Kidney epithelial cell (primary cell): ENCODE measurements around the gene ITPRIPL2. TPM values are rescaled to one million over a fixed set of nuclear protein-coding genes. Genes with fewer than 3 reads are reported as not detected.
A peak's percentile ranks its signal among the peaks of the same experiment; 100 is the strongest.

Experiments used
- DNase-seq: peaks from one replicate; pipeline ENCODE4 v3.0.0-alpha.2; 2010; ENCODE audit warnings: low read depth
- H3K27me3 ChIP-seq: 2 replicates; pipeline ENCODE4 v1.6.0; 2011; ENCODE audit warnings: low read length; ENCODE audit not compliant: control insufficient read depth, insufficient read depth
- H3K36me3 ChIP-seq: 2 replicates; pipeline ENCODE4 v1.5.1; 2011; ENCODE audit warnings: low read length; ENCODE audit not compliant: control insufficient read depth, insufficient read depth
- H3K4me3 ChIP-seq: 2 replicates; pipeline ENCODE4 v1.5.1; 2011; ENCODE audit warnings: low read depth, mild to moderate bottlenecking, control low read depth, low read length
- CTCF ChIP-seq: IDR thresholded peaks from 2 replicates; pipeline ENCODE4 v1.5.1; 2011; ENCODE audit warnings: mild to moderate bottlenecking, moderate library complexity, low read length, control low read depth, inconsistent platforms; ENCODE audit not compliant: insufficient read depth, poor library complexity, severe bottlenecking
- total RNA-seq: library from RNA; depleted of rRNA; stranded (reverse); fragments of >200 nt; gene quantifications from 2 replicates; pipeline ENCODE4 v1.2.3, GENCODE V29; 2015

ITPRIPL2 gene
- total RNA-seq, 1 donor from 2014 or later = 71.8 TPM

GRCh38 chr16:19084879-19085278 lies 28.9 kb upstream of the ITPRIPL2 start:
- Histone ChIP-seq H3K27me3 (no peaks in the 10 kb centered on the region), H3K36me3 (no peaks in the 10 kb centered on the region), H3K4me3 (no peak overlapping the region)
- no peak for DNase-seq
- TF ChIP-seq CTCF = no peak

GRCh38 chr16:19085679-19086200 lies 28.0 kb upstream of the ITPRIPL2 start:
- no peak for TF ChIP-seq CTCF
- no peaks in the 10 kb centered on the region for H3K27me3 ChIP-seq
- no peaks in the 10 kb centered on the region for H3K36me3 ChIP-seq
- no peak overlapping the region for H3K4me3 ChIP-seq
- DNase-seq = no peak

GRCh38 chr16:19086322-19087199 lies 27.2 kb upstream of the ITPRIPL2 start:
- TF ChIP-seq CTCF = peak; percentile 88
- Histone ChIP-seq H3K36me3 (no peaks in the 10 kb centered on the region), H3K4me3 (peak overlapping the region; percentile 40), H3K27me3 (no peaks in the 10 kb centered on the region)
- DNase-seq = no peak

- H3K27me3 ChIP-seq = no peaks in the 10 kb centered on the region
- no peaks in the 10 kb centered on the region for H3K36me3 ChIP-seq
- TF ChIP-seq CTCF = no peak
- H3K4me3 ChIP-seq = no peak overlapping the region
- no peak for DNase-seq
Measured at GRCh38 chr16:19088341-19088916, 25.3 kb upstream of the ITPRIPL2 start.

- TF ChIP-seq CTCF = no peak
- Histone ChIP-seq H3K36me3 (no peaks in the 10 kb centered on the region), H3K27me3 (no peaks in the 10 kb centered on the region), H3K4me3 (no peak overlapping the region)
- no peak for DNase-seq
Measured at GRCh38 chr16:19089410-19089955, 24.3 kb upstream of the ITPRIPL2 start.
